ENCODE measurements around the gene ADAP2.

- no peak for TF ChIP-seq EZH2 (IDR thresholded peaks at IDR 0.05; ENCODE audit: low read length, missing control alignments)
- no peak for TF ChIP-seq CTCF (conservative IDR thresholded peaks at IDR 0.05 in 1 of 2, IDR thresholded peaks at IDR 0.05 in 1 of 2; ENCODE audit: low read depth in 1 of 2, low read length in 2 of 2)
These were observed 36.0 kb downstream of the ADAP2 start for GRCh38 chr17:30957741-30958140.
